Kidney (tissue), 14 donors: ENCODE measurements around the gene PKD1L1. TPM values are rescaled to one million over a fixed set of nuclear protein-coding genes. Genes with fewer than 3 reads are reported as not detected.
"Not testable (repeated sequence)": the region's sequence is repeated elsewhere in the genome, so short reads cannot be mapped to it uniquely, and the experiment has no call there.

Experiments
- DNase-seq, 5 donors: peaks; one replicate each; pipeline ENCODE4 v3.0.0-alpha.2; 2013 to 2020
- FAIRE-seq: peaks from 2 replicates; lab custom pipeline; 2012; peaks lifted over from hg19 to GRCh38; lab: Jason Lieb, UNC
- H3K27ac ChIP-seq, 2 donors: one replicate each; pipeline ENCODE4 v1.7.0; 2013; ENCODE audit warnings: low read depth in 2 of 2, low read length in 2 of 2, inconsistent platforms in 1 of 2
- H3K27me3 ChIP-seq: one replicate; pipeline ENCODE4 v1.7.1; 2013; ENCODE audit warnings: low read length, inconsistent platforms; ENCODE audit not compliant: control insufficient read depth, insufficient read depth
- H3K36me3 ChIP-seq, 3 donors: one replicate each; pipeline versions ENCODE4 v1.7.0 to v1.7.1; 2013; ENCODE audit warnings: low read length in 3 of 3, control low read depth in 1 of 3, inconsistent platforms in 1 of 3; ENCODE audit not compliant: insufficient read depth in 3 of 3, control insufficient read depth in 2 of 3
- H3K4me1 ChIP-seq, 3 donors: one replicate each; pipeline versions ENCODE4 v1.7.0 to v1.7.1; 2013; ENCODE audit warnings: low read length in 3 of 3, inconsistent platforms in 1 of 3, low read depth in 1 of 3; ENCODE audit not compliant: control insufficient read depth in 2 of 3, insufficient read depth in 2 of 3
- H3K4me3 ChIP-seq, 3 donors: one replicate each; pipeline versions ENCODE4 v1.7.0 to v1.8.1; 2013; ENCODE audit warnings: low read length in 3 of 3, control low read depth in 1 of 3, inconsistent platforms in 1 of 3
- H3K9ac ChIP-seq, 3 donors: one replicate each; pipeline versions ENCODE4 v1.7.0 to v1.7.1; 2013; ENCODE audit warnings: low read length in 3 of 3, control low read depth in 1 of 3, inconsistent platforms in 1 of 3
- H3K9me3 ChIP-seq, 3 donors: one replicate each; pipeline versions ENCODE4 v1.7.0 to v1.7.1; 2013; ENCODE audit warnings: low read length in 3 of 3, control low read depth in 1 of 3, inconsistent platforms in 1 of 3; ENCODE audit not compliant: control insufficient read depth in 2 of 3, insufficient read depth in 1 of 3
- intact Hi-C: fragments of 100-400 bp; cut with DNase I; formaldehyde crosslinking; loops from one replicate; pipeline ENCODE4 v1.11.1; 2022
- polyA plus RNA-seq: library from polyadenylated mRNA; stranded (reverse); fragments of 350-450 nt; fragmentation: Illumina TruSeq; extraction: RNeasy Lipid Tissue Mini Kit (QIAGEN cat#74804); gene quantifications from one replicate; pipeline ENCODE4 v1.2.3, GENCODE V29; 2014; ENCODE audit warnings: low read depth, low replicate concordance; ENCODE audit not compliant: insufficient read depth
- total RNA-seq: library from RNA; stranded (reverse); fragmentation: NEBNext Ultra II Directional; extraction: Animal tissue kit (Norgen Biotek cat#: 25700); gene quantifications from one replicate; pipeline ENCODE4 v1.2.1, GENCODE V29; 2021
- TF ChIP-seq, protein P1 (sequence below): IDR thresholded peaks from 3 replicates; pipeline ENCODE4 v1.5.1; 2012; ENCODE audit warnings: mild to moderate bottlenecking, moderate library complexity, borderline replicate concordance; ENCODE audit not compliant: insufficient read depth; ENCODE audit errors: extremely low read depth
- donor health status: control.
- donor health status: control.
- donor health status: control.
- donor health status: control.
- donor health status: control.
- donor health status: DM: yes; HTN: yes; CAD: no.
- donor health status: Normal renal cell carcinoma (clear cell type).

The PKD1L1 gene
- total and polyA plus RNA-seq, 2 donors from 2014 or later = 0.32 to 0.82 TPM

- FAIRE-seq = no peak
- Histone ChIP-seq H3K9ac (no peak overlapping the region), H3K36me3 (no peaks in the 10 kb centered on the region), H3K9me3 (no peaks in the 10 kb centered on the region), H3K27ac (no peak overlapping the region), H3K4me3 (no peak overlapping the region), H3K4me1 (no peaks in the 10 kb centered on the region), H3K27me3 (no peaks in the 10 kb centered on the region)
- TF ChIP-seq, protein P1, sequence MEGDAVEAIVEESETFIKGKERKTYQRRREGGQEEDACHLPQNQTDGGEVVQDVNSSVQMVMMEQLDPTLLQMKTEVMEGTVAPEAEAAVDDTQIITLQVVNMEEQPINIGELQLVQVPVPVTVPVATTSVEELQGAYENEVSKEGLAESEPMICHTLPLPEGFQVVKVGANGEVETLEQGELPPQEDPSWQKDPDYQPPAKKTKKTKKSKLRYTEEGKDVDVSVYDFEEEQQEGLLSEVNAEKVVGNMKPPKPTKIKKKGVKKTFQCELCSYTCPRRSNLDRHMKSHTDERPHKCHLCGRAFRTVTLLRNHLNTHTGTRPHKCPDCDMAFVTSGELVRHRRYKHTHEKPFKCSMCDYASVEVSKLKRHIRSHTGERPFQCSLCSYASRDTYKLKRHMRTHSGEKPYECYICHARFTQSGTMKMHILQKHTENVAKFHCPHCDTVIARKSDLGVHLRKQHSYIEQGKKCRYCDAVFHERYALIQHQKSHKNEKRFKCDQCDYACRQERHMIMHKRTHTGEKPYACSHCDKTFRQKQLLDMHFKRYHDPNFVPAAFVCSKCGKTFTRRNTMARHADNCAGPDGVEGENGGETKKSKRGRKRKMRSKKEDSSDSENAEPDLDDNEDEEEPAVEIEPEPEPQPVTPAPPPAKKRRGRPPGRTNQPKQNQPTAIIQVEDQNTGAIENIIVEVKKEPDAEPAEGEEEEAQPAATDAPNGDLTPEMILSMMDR = no peak
- DNase-seq = no peak
- intact Hi-C loops = no loop called here
These were observed 154.2 kb downstream of the PKD1L1 start for GRCh38 chr7:47794016-47794415.

DNA sequence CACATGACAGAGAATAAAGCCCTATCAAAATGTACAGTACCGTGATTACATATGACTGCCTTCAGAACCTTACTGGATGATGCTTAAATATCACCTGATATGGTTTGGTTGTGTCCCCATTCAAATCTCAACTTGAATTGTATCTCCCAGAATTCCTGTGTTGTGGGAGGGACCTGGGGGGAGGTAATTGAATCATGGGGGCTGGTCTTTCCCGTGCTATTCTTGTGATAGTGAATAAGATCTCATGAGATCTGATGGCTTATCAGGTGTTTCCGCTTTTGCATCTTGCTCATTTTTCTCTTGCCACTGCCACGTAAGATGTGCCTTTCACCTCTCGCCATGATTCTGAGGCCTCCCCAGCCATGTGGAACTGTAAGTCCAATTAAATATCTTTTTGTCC lies 155.1 kb downstream of the PKD1L1 start:
- H3K27ac ChIP-seq, FAIRE-seq, H3K9me3 ChIP-seq, H3K9ac ChIP-seq, intact Hi-C loops, H3K4me3 ChIP-seq, H3K36me3 ChIP-seq, H3K4me1 ChIP-seq, H3K27me3 ChIP-seq, DNase-seq: not testable (repeated sequence)

- Histone ChIP-seq H3K36me3 (no peaks in the 10 kb centered on the region), H3K27me3 (no peaks in the 10 kb centered on the region), H3K9ac (no peak overlapping the region), H3K4me3 (no peak overlapping the region), H3K27ac (no peak overlapping the region), H3K4me1 (no peaks in the 10 kb centered on the region), H3K9me3 (no peaks in the 10 kb centered on the region)
- intact Hi-C loops = no loop called here
- peak; percentile 35 for FAIRE-seq
- DNase-seq = no peak
- TF ChIP-seq, protein P1 = peak; percentile 34
These were observed 155.6 kb downstream of the PKD1L1 start for GRCh38 chr7:47792521-47793121.

- DNase-seq = no peak
- TF ChIP-seq, protein P1 = no peak
- Histone ChIP-seq H3K27me3 (no peaks in the 10 kb centered on the region), H3K36me3 (no peaks in the 10 kb centered on the region), H3K9ac (no peak overlapping the region), H3K27ac (no peak overlapping the region), H3K9me3 (no peaks in the 10 kb centered on the region), H3K4me1 (no peaks in the 10 kb centered on the region), H3K4me3 (no peak overlapping the region)
- intact Hi-C loops = no loop called here
- no peak for FAIRE-seq
These were observed 156.6 kb downstream of the PKD1L1 start for GRCh38 chr7:47791682-47792081.
